A549 (cell line): ENCODE results near the gene PPP2R2C.

Experiments used
- CHD2 ChIP-seq: fragments of 150-350 bp; IDR thresholded peaks from 2 replicates; pipeline ENCODE4 v1.6.1; 2014; ENCODE audit warnings: low read length; ENCODE audit not compliant: partially characterized antibody
- EHMT2 ChIP-seq: fragments of 200-600 bp; sonication (generic); IDR thresholded peaks from 2 replicates; pipeline ENCODE4 v1.6.1; 2016; ENCODE audit warnings: antibody characterized with exemption, low read depth, mild to moderate bottlenecking, moderate library complexity
- FOSL2 ChIP-seq, 2 experiments: fragments of 450-650 bp in 1 of 2; fragments of >200 bp in 1 of 2; sonication (Bioruptor Twin) in 1 of 2; formaldehyde crosslinking; IDR thresholded peaks; 2 replicates each; pipeline versions ENCODE4 v1.5.0 to v1.6.1; 2016 to 2020; ENCODE audit warnings: mild to moderate bottlenecking in 1 of 2, moderate library complexity in 1 of 2
- KDM1A ChIP-seq: fragments of 200-600 bp; sonication (generic); IDR thresholded peaks from 2 replicates; pipeline ENCODE4 v1.6.1; 2016; ENCODE audit warnings: low read depth, mild to moderate bottlenecking
- PBX3 ChIP-seq: IDR thresholded peaks from 2 replicates; pipeline ENCODE4 v1.6.1; 2012
- POLR2A ChIP-seq: IDR thresholded peaks from 2 replicates; pipeline ENCODE4 v1.6.1; 2012; ENCODE audit warnings: mild to moderate bottlenecking, low read length
- RAD21 ChIP-seq, 2 experiments: fragments of >200 bp in 1 of 2; sonication (Bioruptor Twin) in 1 of 2; formaldehyde crosslinking in 1 of 2; IDR thresholded peaks in 1 of 2; conservative IDR thresholded peaks in 1 of 2; 2 replicates in 1 of 2; 3 replicates in 1 of 2; pipeline ENCODE4 v1.6.1; 2012 to 2018; ENCODE audit warnings: inconsistent platforms in 1 of 2
- TF ChIP-seq, protein P1 (sequence below): fragments of 250-450 bp; sonication (Bioruptor Pico); IDR thresholded peaks from 2 replicates; pipeline ENCODE4 v1.5.0; 2021; ENCODE audit warnings: mild to moderate bottlenecking, moderate library complexity, borderline replicate concordance
- TF ChIP-seq, protein P2 (sequence below): fragments of >200 bp; sonication (Bioruptor Twin); formaldehyde crosslinking; IDR thresholded peaks from 3 replicates; pipeline ENCODE4 v1.5.1; 2016

GRCh38 chr4:6346373-6347110, 125.9 kb downstream of the PPP2R2C start:
- TF ChIP-seq RAD21 (conservative IDR thresholded peaks at IDR 0.05 in 1 of 2, IDR thresholded peaks at IDR 0.05 in 1 of 2) (no peak), KDM1A (no peak), POLR2A (no peak), CHD2 (no peak), EHMT2 (no peak), FOSL2 (IDR thresholded peaks at IDR 0.05) (no peak), FOSL2 (CRISPR knock-in tag; IDR thresholded peaks at IDR 0.05) (no peak), PBX3 (no peak)
- TF ChIP-seq, protein P1, sequence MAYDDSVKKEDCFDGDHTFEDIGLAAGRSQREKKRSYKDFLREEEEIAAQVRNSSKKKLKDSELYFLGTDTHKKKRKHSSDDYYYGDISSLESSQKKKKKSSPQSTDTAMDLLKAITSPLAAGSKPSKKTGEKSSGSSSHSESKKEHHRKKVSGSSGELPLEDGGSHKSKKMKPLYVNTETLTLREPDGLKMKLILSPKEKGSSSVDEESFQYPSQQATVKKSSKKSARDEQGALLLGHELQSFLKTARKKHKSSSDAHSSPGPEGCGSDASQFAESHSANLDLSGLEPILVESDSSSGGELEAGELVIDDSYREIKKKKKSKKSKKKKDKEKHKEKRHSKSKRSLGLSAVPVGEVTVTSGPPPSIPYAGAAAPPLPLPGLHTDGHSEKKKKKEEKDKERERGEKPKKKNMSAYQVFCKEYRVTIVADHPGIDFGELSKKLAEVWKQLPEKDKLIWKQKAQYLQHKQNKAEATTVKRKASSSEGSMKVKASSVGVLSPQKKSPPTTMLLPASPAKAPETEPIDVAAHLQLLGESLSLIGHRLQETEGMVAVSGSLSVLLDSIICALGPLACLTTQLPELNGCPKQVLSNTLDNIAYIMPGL (CRISPR knock-in tag), result no peak
- TF ChIP-seq, protein P2, sequence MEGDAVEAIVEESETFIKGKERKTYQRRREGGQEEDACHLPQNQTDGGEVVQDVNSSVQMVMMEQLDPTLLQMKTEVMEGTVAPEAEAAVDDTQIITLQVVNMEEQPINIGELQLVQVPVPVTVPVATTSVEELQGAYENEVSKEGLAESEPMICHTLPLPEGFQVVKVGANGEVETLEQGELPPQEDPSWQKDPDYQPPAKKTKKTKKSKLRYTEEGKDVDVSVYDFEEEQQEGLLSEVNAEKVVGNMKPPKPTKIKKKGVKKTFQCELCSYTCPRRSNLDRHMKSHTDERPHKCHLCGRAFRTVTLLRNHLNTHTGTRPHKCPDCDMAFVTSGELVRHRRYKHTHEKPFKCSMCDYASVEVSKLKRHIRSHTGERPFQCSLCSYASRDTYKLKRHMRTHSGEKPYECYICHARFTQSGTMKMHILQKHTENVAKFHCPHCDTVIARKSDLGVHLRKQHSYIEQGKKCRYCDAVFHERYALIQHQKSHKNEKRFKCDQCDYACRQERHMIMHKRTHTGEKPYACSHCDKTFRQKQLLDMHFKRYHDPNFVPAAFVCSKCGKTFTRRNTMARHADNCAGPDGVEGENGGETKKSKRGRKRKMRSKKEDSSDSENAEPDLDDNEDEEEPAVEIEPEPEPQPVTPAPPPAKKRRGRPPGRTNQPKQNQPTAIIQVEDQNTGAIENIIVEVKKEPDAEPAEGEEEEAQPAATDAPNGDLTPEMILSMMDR, result no peak
